GM12864 (cell line): Measurements from ENCODE around the gene TTC33.

Experiments
- DNase-seq: peaks from one replicate; pipeline ENCODE4 v3.0.0-alpha.2; 2011; ENCODE audit warnings: low read depth
- H3K4me3 ChIP-seq: 2 replicates; pipeline ENCODE4 v1.5.1; 2011; ENCODE audit warnings: mild to moderate bottlenecking, low read depth, low read length, control low read depth
- TF ChIP-seq, protein P1 (sequence below): IDR thresholded peaks from 2 replicates; pipeline ENCODE4 v1.5.1; 2011; ENCODE audit warnings: low read depth, mild to moderate bottlenecking, moderate library complexity, low read length, control low read depth, inconsistent platforms; ENCODE audit errors: missing control alignments

The TTC33 gene

DNA sequence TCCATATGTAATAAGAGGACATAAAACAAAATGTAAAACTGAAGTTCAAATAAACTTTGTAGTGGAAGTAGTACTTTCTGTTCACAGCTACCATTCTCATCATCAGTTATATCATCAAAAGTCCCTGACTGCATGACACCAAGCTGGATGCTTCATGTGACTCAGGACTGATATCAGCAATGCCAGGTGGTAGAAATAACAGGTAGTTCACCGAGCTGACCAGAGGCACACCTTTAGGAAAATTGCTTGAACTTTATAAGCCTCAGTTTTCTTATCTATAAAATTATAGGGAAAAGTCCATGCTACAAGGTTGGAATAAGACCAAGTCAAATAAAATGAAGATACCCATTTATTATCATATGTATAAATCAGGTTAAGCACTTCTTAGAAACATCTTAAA, 200.9 kb downstream of the TTC33 start:
- DNase-seq: no peak
- TF ChIP-seq, protein P1, sequence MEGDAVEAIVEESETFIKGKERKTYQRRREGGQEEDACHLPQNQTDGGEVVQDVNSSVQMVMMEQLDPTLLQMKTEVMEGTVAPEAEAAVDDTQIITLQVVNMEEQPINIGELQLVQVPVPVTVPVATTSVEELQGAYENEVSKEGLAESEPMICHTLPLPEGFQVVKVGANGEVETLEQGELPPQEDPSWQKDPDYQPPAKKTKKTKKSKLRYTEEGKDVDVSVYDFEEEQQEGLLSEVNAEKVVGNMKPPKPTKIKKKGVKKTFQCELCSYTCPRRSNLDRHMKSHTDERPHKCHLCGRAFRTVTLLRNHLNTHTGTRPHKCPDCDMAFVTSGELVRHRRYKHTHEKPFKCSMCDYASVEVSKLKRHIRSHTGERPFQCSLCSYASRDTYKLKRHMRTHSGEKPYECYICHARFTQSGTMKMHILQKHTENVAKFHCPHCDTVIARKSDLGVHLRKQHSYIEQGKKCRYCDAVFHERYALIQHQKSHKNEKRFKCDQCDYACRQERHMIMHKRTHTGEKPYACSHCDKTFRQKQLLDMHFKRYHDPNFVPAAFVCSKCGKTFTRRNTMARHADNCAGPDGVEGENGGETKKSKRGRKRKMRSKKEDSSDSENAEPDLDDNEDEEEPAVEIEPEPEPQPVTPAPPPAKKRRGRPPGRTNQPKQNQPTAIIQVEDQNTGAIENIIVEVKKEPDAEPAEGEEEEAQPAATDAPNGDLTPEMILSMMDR: no peak
- H3K4me3 ChIP-seq: no peak overlapping the region

DNA sequence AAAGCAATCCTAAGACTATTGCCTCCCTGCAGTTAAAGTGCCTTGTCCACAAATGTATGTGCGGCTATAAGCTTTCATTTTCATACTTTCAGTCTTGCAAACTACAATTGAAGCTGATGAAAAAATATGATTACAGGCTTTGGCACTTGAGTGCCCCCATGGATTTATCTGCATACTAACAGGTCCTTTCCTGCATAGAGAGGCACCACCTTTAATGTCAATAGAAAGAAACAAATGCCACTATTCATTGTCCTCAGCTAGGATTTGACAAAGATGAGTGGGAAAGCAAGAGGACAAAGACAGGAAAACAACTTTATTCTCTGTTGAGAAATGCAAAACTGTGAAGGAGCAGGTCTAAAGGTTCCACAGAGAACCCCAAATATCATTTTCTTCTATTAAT, 201.7 kb downstream of the TTC33 start:
- no peak overlapping the region for H3K4me3 ChIP-seq
- no peak for DNase-seq
- TF ChIP-seq, protein P1: no peak

DNA sequence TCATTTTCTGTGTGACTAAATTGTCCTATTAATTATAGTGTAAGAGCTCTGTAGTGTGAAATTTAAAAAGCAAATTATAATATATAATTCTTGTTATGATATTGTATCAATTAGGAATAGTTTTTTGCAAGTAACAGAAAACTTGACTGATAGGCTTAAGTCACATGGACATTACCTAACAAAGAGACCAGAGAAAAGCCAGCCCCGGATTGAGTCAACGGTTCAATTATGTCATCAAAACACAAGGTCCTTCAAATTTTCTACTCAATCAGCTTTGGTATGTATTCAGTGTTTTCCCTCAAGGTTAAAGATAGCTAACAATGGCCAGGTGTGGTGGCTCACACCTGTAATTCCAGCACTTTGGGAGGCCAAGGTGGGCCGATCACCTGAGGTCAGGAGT, 202.8 kb downstream of the TTC33 start:
- TF ChIP-seq, protein P1: no peak
- DNase-seq: no peak
- no peak overlapping the region for H3K4me3 ChIP-seq

GRCh38 chr5:40551496-40552491, 204.0 kb downstream of the TTC33 start:
- H3K4me3 ChIP-seq: no peak overlapping the region
- TF ChIP-seq, protein P1: no peak
- DNase-seq: no peak

GRCh38 chr5:40550481-40550880, 205.3 kb downstream of the TTC33 start:
- TF ChIP-seq, protein P1: no peak
- no peak overlapping the region for H3K4me3 ChIP-seq
- DNase-seq: no peak

DNA sequence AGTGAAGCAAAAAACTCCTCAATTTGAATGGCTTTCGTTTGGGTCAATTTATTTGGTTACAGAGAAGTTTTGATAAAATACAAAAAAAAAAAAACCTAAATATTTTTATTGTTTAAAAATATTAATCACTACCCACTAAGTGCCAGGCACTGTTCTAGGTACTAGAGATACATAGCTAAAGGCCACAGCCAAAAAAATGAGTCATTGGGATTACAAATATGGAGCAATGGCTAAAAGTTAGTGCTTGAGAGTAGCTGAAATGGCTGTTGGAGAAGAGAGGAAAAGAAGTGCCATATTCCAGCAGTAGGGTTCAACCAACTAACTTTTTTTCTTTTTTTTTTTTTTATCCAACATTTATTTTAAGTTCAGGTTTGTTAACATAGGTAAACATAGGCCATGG, 206.1 kb downstream of the TTC33 start:
- TF ChIP-seq, protein P1: no peak
- H3K4me3 ChIP-seq: no peak overlapping the region
- DNase-seq: no peak
